Osteoblast (primary cell): Measurements from ENCODE around the gene COL18A1. TPM values are rescaled to one million over a fixed set of nuclear protein-coding genes. Genes with fewer than 3 reads are reported as not detected.

Experiments used
- DNase-seq: peaks from one replicate; pipeline ENCODE4 v3.0.0; 2011; ENCODE audit warnings: low spot score, mixed read lengths; ENCODE audit not compliant: insufficient read length; ENCODE audit errors: missing footprints
- H2AFZ ChIP-seq: 2 replicates; pipeline ENCODE4 v1.6.0; 2011; ENCODE audit warnings: mild to moderate bottlenecking, low read length
- H3K27ac ChIP-seq: 2 replicates; pipeline ENCODE4 v1.5.1; 2011; ENCODE audit warnings: mild to moderate bottlenecking, low read depth, low read length, moderate library complexity
- H3K27me3 ChIP-seq: 2 replicates; pipeline ENCODE4 v1.6.0; 2012; ENCODE audit warnings: mild to moderate bottlenecking, control low read depth, inconsistent platforms, low read length, moderate library complexity; ENCODE audit not compliant: insufficient read depth
- H3K36me3 ChIP-seq: 2 replicates; pipeline ENCODE4 v1.5.1; 2011; ENCODE audit warnings: mild to moderate bottlenecking, low read length, control low read depth, moderate library complexity; ENCODE audit not compliant: insufficient read depth
- H3K4me1 ChIP-seq: 2 replicates; pipeline ENCODE4 v1.5.1; 2011; ENCODE audit warnings: mild to moderate bottlenecking, low read length, control low read depth, moderate library complexity; ENCODE audit not compliant: insufficient read depth
- H3K4me2 ChIP-seq: 2 replicates; pipeline ENCODE4 v1.6.0; 2011; ENCODE audit warnings: mild to moderate bottlenecking, low read length; ENCODE audit not compliant: insufficient read depth
- H3K4me3 ChIP-seq: fragments of 200-600 bp; sonication (generic); 3 replicates; pipeline ENCODE4 v1.5.1; 2012; ENCODE audit warnings: mild to moderate bottlenecking, low read length, inconsistent platforms; ENCODE audit not compliant: insufficient read depth
- H3K79me2 ChIP-seq: 2 replicates; pipeline ENCODE4 v1.6.0; 2012; ENCODE audit warnings: mild to moderate bottlenecking, low read length, control low read depth, inconsistent platforms; ENCODE audit not compliant: insufficient read depth
- H3K9me3 ChIP-seq: 2 replicates; pipeline ENCODE4 v1.5.1; 2011; ENCODE audit warnings: low read depth, low read length, control low read depth
- H4K20me1 ChIP-seq: 2 replicates; pipeline ENCODE4 v1.6.0; 2012; ENCODE audit warnings: mild to moderate bottlenecking, low read length, control low read depth; ENCODE audit not compliant: insufficient read depth
- CTCF ChIP-seq: IDR thresholded peaks from 2 replicates; pipeline ENCODE4 v1.5.1; 2011; ENCODE audit warnings: mild to moderate bottlenecking, low read depth, low read length, moderate library complexity; ENCODE audit errors: extremely low read depth
- total RNA-seq: library from RNA; depleted of rRNA; stranded (reverse); fragments of >200 nt; gene quantifications from 2 replicates; pipeline ENCODE4 v1.2.3, GENCODE V29; 2012

Gene COL18A1
- total RNA-seq, 1 donor, result 8.3 TPM

GRCh38 chr21:45384656-45385548 is 20.1 kb upstream of the COL18A1 start:
- H3K79me2 ChIP-seq, result no peaks in the 10 kb centered on the region
- no peak overlapping the region for H3K4me3 ChIP-seq
- peaks cover 11% of the 10 kb centered on the region for H3K4me1 ChIP-seq
- DNase-seq, result peak; percentile 65
- no peak for TF ChIP-seq CTCF
- no peaks in the 10 kb centered on the region for H4K20me1 ChIP-seq
- no peak overlapping the region for H3K27ac ChIP-seq
- peaks cover 7% of the 10 kb centered on the region for H3K27me3 ChIP-seq
- no peak overlapping the region for H3K4me2 ChIP-seq
- H2AFZ ChIP-seq, result no peak overlapping the region
- H3K36me3 ChIP-seq, result no peaks in the 10 kb centered on the region
- H3K9me3 ChIP-seq, result no peaks in the 10 kb centered on the region

- H4K20me1 ChIP-seq, result no peaks in the 10 kb centered on the region
- H3K4me1 ChIP-seq, result peaks cover 11% of the 10 kb centered on the region
- H3K27me3 ChIP-seq, result peaks cover 9% of the 10 kb centered on the region
- no peak overlapping the region for H3K4me2 ChIP-seq
- no peaks in the 10 kb centered on the region for H3K9me3 ChIP-seq
- TF ChIP-seq CTCF, result no peak
- DNase-seq, result no peak
- no peak overlapping the region for H3K27ac ChIP-seq
- no peak overlapping the region for H2AFZ ChIP-seq
- no peaks in the 10 kb centered on the region for H3K79me2 ChIP-seq
- H3K4me3 ChIP-seq, result no peak overlapping the region
- H3K36me3 ChIP-seq, result no peaks in the 10 kb centered on the region
Measured at GRCh38 chr21:45385549-45386050, 19.4 kb upstream of the COL18A1 start.

- Histone ChIP-seq H3K79me2 (no peaks in the 10 kb centered on the region), H3K36me3 (no peaks in the 10 kb centered on the region), H3K4me2 (peak overlapping the region; percentile 63), H3K27me3 (peaks cover 9% of the 10 kb centered on the region), H3K4me3 (no peak overlapping the region), H4K20me1 (no peaks in the 10 kb centered on the region), H3K4me1 (peaks cover 11% of the 10 kb centered on the region), H3K9me3 (no peaks in the 10 kb centered on the region), H3K27ac (no peak overlapping the region), H2AFZ (no peak overlapping the region)
- DNase-seq, result no peak
- no peak for TF ChIP-seq CTCF
Measured at GRCh38 chr21:45386336-45386727, 18.6 kb upstream of the COL18A1 start.

GRCh38 chr21:45386728-45387371 is 18.1 kb upstream of the COL18A1 start:
- Histone ChIP-seq H4K20me1 (no peaks in the 10 kb centered on the region), H2AFZ (peak overlapping the region; percentile 76), H3K27me3 (peaks cover 9% of the 10 kb centered on the region), H3K4me3 (no peak overlapping the region), H3K9me3 (no peaks in the 10 kb centered on the region), H3K4me1 (peaks cover 11% of the 10 kb centered on the region), H3K4me2 (peak overlapping the region; percentile 63), H3K27ac (no peak overlapping the region), H3K79me2 (no peaks in the 10 kb centered on the region), H3K36me3 (no peaks in the 10 kb centered on the region)
- TF ChIP-seq CTCF, result peak; percentile 42
- peak; percentile 100 for DNase-seq
